ENCODE results near the gene SCLT1.

SCLT1 gene

GRCh38 chr4:129064717-129065116 is 28.6 kb downstream of the SCLT1 start:
- no peak for DNase-seq

GRCh38 chr4:129063640-129064039 is 29.7 kb downstream of the SCLT1 start:
- no peak for DNase-seq

- DNase-seq: no peak
Observed at GRCh38 chr4:129062580-129062979, 30.8 kb downstream of the SCLT1 start.

GRCh38 chr4:129059028-129059427 is 34.3 kb downstream of the SCLT1 start:
- no peak for DNase-seq

- no peak for DNase-seq
Observed at GRCh38 chr4:129046055-129046959, 47.0 kb downstream of the SCLT1 start.

GRCh38 chr4:129043523-129043922 is 49.8 kb downstream of the SCLT1 start:
- no peak for DNase-seq

- no peak for DNase-seq
Observed at GRCh38 chr4:129040471-129040870, 52.9 kb downstream of the SCLT1 start.

- no peak for DNase-seq
Observed at GRCh38 chr4:129037093-129037492, 56.2 kb downstream of the SCLT1 start.

GRCh38 chr4:129014566-129015509 is 78.5 kb downstream of the SCLT1 start:
- DNase-seq: no peak

GRCh38 chr4:129008096-129008495 is 85.2 kb downstream of the SCLT1 start:
- DNase-seq: no peak

- DNase-seq: no peak
Observed at GRCh38 chr4:128986908-128987307, 106.4 kb downstream of the SCLT1 start.

GRCh38 chr4:128986019-128986418 is 107.3 kb downstream of the SCLT1 start:
- DNase-seq: no peak

- DNase-seq: no peak
Observed at GRCh38 chr4:128983771-128984485, 109.4 kb downstream of the SCLT1 start.

GRCh38 chr4:128981377-128981776 is 112.0 kb downstream of the SCLT1 start:
- DNase-seq: no peak

- no peak for DNase-seq
Observed at GRCh38 chr4:128980816-128981326, 112.5 kb downstream of the SCLT1 start.

GRCh38 chr4:128979934-128980333 is 113.4 kb downstream of the SCLT1 start:
- no peak for DNase-seq

- no peak for DNase-seq
Observed at GRCh38 chr4:128978985-128979384, 114.4 kb downstream of the SCLT1 start.

GRCh38 chr4:128974136-128974581 is 119.2 kb downstream of the SCLT1 start:
- no peak for DNase-seq

- no peak for DNase-seq
Observed at GRCh38 chr4:128973384-128973783, 120.0 kb downstream of the SCLT1 start.

GRCh38 chr4:128961405-128961804 is 131.9 kb downstream of the SCLT1 start:
- no peak for DNase-seq

- DNase-seq: no peak
Observed at GRCh38 chr4:128958194-128958593, 135.1 kb downstream of the SCLT1 start.

GRCh38 chr4:128957459-128957858 is 135.9 kb downstream of the SCLT1 start:
- no peak for DNase-seq

- DNase-seq: no peak
Observed at GRCh38 chr4:128955751-128956150, 137.6 kb downstream of the SCLT1 start.
